Panc1 (cell line): ENCODE measurements around the gene NNMT. TPM values are rescaled to one million over a fixed set of nuclear protein-coding genes. Genes with fewer than 3 reads are reported as not detected.

Experiments
- ATAC-seq: fragments of 200-7000 bp; cut with Tn5 transposase; 2 replicates; pipeline ENCODE4 v1.9.1; 2020; ENCODE audit warnings: mild to moderate bottlenecking, moderate library complexity
- BruUV-seq: library from RNA; stranded (reverse); fragments of 400-500 nt; replicated peaks from 2 replicates; lab custom pipeline; 2021; lab: Mats Ljungman, UMichigan
- CTCF ChIA-PET: fragments of 300-600 bp; sonication (Branson Sonifier 250); formaldehyde crosslinking; loops from one replicate; lab custom pipeline; 2022; ENCODE audit warnings: antibody characterized with exemption; lab: Charles Lee
- POLR2A ChIA-PET: fragments of 300-600 bp; sonication (Branson Sonifier 250); formaldehyde crosslinking; loops from one replicate; lab custom pipeline; 2022; ENCODE audit warnings: antibody characterized with exemption; lab: Charles Lee
- DNase-seq: peaks from one replicate; pipeline ENCODE4 v3.0.0-alpha.2; 2010; ENCODE audit warnings: low read depth, low spot score
- H3K27ac ChIP-seq: 2 replicates; pipeline ENCODE4 v1.5.1; 2011; ENCODE audit warnings: mild to moderate bottlenecking, low read length, inconsistent platforms
- H3K27me3 ChIP-seq: fragments of 200-500 bp; sonication (Bioruptor generic); 2 replicates; pipeline ENCODE4 v1.6.0; 2014; ENCODE audit warnings: low read length, inconsistent platforms; ENCODE audit not compliant: control insufficient read depth, insufficient read depth
- H3K36me3 ChIP-seq: fragments of 200-500 bp; sonication (Bioruptor generic); 2 replicates; pipeline ENCODE4 v1.5.1; 2014; ENCODE audit warnings: inconsistent platforms, mild to moderate bottlenecking, low read length, moderate library complexity; ENCODE audit not compliant: control insufficient read depth, insufficient read depth
- H3K4me1 ChIP-seq: 2 replicates; pipeline ENCODE4 v1.5.1; 2011; ENCODE audit warnings: inconsistent platforms, mild to moderate bottlenecking, low read length, moderate library complexity; ENCODE audit not compliant: control insufficient read depth, insufficient read depth
- H3K4me3 ChIP-seq, 2 experiments: 2 replicates each; pipeline ENCODE4 v1.5.1; 2011 to 2012; ENCODE audit warnings: low read depth in 2 of 2, low read length in 2 of 2, mild to moderate bottlenecking in 2 of 2, inconsistent platforms in 1 of 2, moderate library complexity in 1 of 2
- H3K9me3 ChIP-seq: fragments of 200-500 bp; sonication (Bioruptor generic); 2 replicates; pipeline ENCODE4 v1.5.1; 2014; ENCODE audit warnings: low read depth, mild to moderate bottlenecking, inconsistent platforms, low read length, moderate library complexity; ENCODE audit not compliant: control insufficient read depth, insufficient read depth
- CTCF ChIP-seq: fragments of 450-650 bp; IDR thresholded peaks from 2 replicates; pipeline ENCODE4 v1.5.1; 2017; ENCODE audit warnings: mild to moderate bottlenecking
- POLR2AphosphoS5 ChIP-seq: IDR thresholded peaks from 2 replicates; pipeline ENCODE4 v1.6.1; 2012; ENCODE audit warnings: mild to moderate bottlenecking, low read depth, low read length, moderate library complexity
- REST ChIP-seq, 2 experiments: IDR thresholded peaks; 2 replicates each; pipeline ENCODE4 v1.6.1; 2011 to 2012; ENCODE audit warnings: low read depth in 2 of 2, control low read depth in 1 of 2, low read length in 1 of 2, mild to moderate bottlenecking in 1 of 2, moderate library complexity in 1 of 2; ENCODE audit not compliant: insufficient read depth in 1 of 2
- SIN3A ChIP-seq: IDR thresholded peaks from 2 replicates; pipeline ENCODE4 v1.6.1; 2012; ENCODE audit warnings: low read depth, mild to moderate bottlenecking, low read length, moderate library complexity, borderline replicate concordance; ENCODE audit not compliant: insufficient read depth
- TCF7L2 ChIP-seq: IDR thresholded peaks from 2 replicates; pipeline ENCODE4 v1.6.1; 2011; ENCODE audit warnings: mild to moderate bottlenecking, low read depth, low read length, inconsistent platforms
- in situ Hi-C: cut with HindIII; loops from 2 replicates; pipeline ENCODE4 v1.10.0; 2016; ENCODE audit warnings: low sequenced_read_pairs, low pct_unique_long_range_greater_than_20kb
- intact Hi-C: fragments of 100-400 bp; cut with micrococcal nuclease; formaldehyde crosslinking; loops from one replicate; pipeline ENCODE4 v1.10.0; 2022; ENCODE audit not compliant: unreplicated experiment
- total RNA-seq: library from RNA; stranded (reverse); gene quantifications from one replicate; pipeline ENCODE4 v1.2.1, GENCODE V29; 2021; ENCODE audit not compliant: unreplicated experiment

Gene NNMT
- total RNA-seq, 1 experiment from 2014 or later, result 1.7 TPM

- no TSS peak for BruUV-seq
- ChIA-PET CTCF (no interaction called here), POLR2A (no interaction called here)
- DNase-seq, result no peak
- intact Hi-C loops, result loop anchor here (10.0 kb wide), 2 partner anchors 101 to 241 kb away; no protein-coding TSS in a partner anchor
- TF ChIP-seq REST (IDR thresholded peaks at IDR 0.05; ENCODE audit: insufficient read depth in 1 of 2, low read depth in 2 of 2, low read length in 1 of 2) (no peak), TCF7L2 (no peak), SIN3A (no peak), POLR2AphosphoS5 (no peak)
- no peak overlapping the region for H3K27ac ChIP-seq
- in situ Hi-C loops, result no loop called here
- H3K27me3 ChIP-seq, result peaks cover under 1% of the 10 kb centered on the region; the same call in 1 of the 2 replicates
- H3K4me3 ChIP-seq, result no peak overlapping the region
- ATAC-seq, result no peak
- H3K9me3 ChIP-seq, result no peaks in the 10 kb centered on the region; the same call in 1 of the 2 replicates
- no peaks in the 10 kb centered on the region for H3K36me3 ChIP-seq
- H3K4me1 ChIP-seq, result no peaks in the 10 kb centered on the region
These were observed 47.3 kb downstream of the NNMT start for GRCh38 chr11:114343493-114343892.

DNA sequence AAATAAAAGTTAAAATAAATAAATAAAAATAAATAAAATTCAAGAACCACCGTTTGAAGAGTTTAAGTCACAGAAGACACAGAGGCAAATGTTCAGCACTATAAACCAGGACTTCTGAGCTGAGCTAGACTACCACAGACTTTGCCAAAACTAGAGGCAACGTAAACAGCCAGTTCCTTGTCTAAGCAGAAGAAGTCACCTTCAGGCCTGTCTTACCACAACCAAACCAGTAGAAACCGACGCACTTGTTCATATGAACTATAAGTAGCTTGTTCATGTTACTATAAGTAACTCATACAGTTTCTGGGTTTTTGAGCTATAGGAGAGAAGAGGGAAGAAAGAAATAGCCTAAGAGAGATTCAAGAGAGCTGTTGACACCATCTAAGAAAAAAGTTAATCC, 48.3 kb downstream of the NNMT start:
- Histone ChIP-seq H3K4me3 (no peak overlapping the region), H3K27me3 (no peaks in the 10 kb centered on the region), H3K4me1 (no peaks in the 10 kb centered on the region), H3K9me3 (no peaks in the 10 kb centered on the region; the same call in 1 of the 2 replicates), H3K36me3 (no peaks in the 10 kb centered on the region), H3K27ac (no peak overlapping the region)
- ChIA-PET POLR2A (no interaction called here), CTCF (no interaction called here)
- intact Hi-C loops (loop anchor here (10.0 kb wide), 2 partner anchors 100 to 240 kb away; no protein-coding TSS in a partner anchor), in situ Hi-C loops (no loop called here)
- no TSS peak for BruUV-seq
- TF ChIP-seq CTCF (no peak), REST (IDR thresholded peaks at IDR 0.05; ENCODE audit: insufficient read depth in 1 of 2, low read depth in 2 of 2, low read length in 1 of 2) (no peak), SIN3A (no peak), TCF7L2 (no peak), POLR2AphosphoS5 (no peak)
- ATAC-seq, result no peak
- DNase-seq, result no peak
